HG03108 (cell line): ENCODE data around the gene TSPYL2.

Experiments used
- ATAC-seq: cut with Tn5 transposase; IDR thresholded peaks from one replicate; pipeline ENCODE4 v1.9.1; 2021; ENCODE audit warnings: moderate library complexity; ENCODE audit not compliant: unreplicated experiment

TSPYL2 gene

DNA sequence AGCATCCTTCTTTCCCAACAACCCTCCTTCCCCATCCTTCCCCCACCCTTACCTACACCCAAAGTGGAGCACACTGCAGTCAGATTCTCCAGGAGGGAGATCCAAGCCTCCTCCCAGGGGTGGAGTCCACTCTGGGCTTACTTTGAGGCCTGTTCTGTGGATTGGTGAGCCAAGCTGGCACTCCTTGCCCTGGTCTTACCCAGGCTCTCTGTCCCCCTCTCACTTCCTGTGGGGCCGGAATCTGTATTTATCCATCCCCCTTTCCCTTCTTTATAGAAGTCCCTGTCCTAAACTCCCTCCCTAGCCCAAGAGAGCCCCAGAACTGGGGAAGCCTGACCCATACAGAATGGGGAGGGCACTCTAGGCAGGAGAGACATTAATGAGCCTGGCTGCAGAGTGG lies 3.2 kb upstream of the TSPYL2 start:
- no peak for ATAC-seq

DNA sequence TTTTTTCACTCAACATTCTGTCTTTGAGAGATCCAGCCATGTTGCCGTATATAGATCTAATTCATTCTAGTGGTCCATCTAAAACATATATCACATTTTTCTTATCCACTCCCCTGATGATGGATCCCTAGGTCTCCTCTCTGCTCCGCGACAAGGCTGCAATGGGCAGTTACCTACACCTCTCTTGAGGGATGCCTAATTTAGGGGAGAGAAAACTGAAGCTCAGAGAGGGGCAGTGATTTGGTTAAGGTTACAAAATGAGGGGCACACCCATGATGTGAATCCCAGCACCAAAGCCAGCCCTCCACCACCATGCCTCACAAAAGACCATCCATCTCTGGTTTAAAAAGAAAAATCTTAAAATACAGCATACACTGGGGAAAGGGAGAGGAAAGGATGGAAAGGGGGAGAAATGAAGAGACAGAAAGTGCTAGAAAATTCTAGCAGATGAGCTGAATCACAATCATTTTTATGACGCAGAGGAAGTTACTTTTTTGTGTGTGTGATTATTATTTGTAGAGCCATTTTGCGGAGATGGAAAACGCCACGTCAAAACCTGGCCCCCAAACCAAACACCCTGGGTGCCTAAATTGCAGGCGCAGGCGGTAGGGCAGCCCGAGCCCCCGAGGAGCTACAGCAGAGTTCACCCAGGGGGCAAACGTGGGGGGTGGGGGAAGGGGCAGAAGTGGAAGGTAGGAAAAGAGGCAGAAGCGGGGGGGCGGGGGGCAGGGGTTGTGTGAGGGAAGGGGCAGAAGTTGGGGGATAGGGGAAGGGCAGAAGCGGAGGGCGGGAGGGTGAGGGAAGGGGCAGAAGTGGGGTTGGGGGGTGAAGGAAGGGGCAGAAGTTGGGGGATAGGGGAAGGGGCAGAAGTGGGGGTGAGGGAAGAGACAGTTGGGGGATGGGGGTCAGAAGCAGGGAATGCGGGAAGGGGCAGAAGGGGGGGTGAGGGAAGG lies 1.3 kb upstream of the TSPYL2 start:
- ATAC-seq: no peak

DNA sequence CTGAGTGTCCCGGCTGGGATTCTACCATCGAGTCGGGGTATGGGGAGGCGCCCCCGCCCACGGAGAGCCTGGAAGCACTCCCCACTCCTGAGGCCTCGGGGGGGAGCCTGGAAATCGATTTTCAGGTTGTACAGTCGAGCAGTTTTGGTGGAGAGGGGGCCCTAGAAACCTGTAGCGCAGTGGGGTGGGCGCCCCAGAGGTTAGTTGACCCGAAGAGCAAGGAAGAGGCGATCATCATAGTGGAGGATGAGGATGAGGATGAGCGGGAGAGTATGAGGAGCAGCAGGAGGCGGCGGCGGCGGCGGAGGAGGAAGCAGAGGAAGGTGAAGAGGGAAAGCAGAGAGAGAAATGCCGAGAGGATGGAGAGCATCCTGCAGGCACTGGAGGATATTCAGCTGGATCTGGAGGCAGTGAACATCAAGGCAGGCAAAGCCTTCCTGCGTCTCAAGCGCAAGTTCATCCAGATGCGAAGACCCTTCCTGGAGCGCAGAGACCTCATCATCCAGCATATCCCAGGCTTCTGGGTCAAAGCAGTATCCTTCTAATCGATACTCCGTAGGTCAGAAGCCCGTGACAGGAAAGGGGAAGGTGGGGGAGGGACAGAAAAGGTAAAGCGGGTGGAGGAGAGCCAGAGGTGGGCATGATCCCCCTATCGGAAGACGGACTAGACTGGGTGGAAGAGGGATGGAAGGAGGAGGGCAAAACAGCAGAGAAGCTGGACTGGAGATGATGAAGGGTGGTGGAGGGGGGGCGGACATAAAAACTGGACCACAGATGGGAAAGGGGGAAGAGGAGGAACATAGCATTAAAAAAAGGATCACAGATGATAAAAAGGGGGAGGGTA lies 828 bp downstream of the TSPYL2 start:
- ATAC-seq: no peak

DNA sequence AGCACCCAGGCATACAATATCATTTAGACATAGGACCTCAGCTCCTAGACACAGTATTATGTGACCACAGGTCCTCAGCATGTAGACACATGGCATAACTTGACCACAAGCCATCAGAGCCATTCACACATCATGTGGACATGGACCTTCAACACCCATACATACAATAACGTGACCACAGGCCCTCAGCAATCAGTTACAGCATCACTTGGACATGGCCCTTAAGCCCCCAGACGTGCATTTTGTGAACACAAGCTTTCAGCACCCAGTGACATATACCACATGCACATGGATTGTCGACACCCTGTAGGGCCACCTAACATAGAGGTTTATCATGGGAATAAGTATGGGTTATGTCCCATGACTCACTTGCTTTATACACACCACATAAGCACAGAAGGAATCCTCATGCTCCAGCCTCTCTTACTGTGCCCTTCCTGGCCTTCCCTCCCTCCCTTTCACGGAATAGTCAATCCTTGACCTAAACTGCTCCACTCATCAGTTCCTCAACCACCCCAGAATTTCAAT lies 1.9 kb downstream of the TSPYL2 start:
- ATAC-seq: no peak

DNA sequence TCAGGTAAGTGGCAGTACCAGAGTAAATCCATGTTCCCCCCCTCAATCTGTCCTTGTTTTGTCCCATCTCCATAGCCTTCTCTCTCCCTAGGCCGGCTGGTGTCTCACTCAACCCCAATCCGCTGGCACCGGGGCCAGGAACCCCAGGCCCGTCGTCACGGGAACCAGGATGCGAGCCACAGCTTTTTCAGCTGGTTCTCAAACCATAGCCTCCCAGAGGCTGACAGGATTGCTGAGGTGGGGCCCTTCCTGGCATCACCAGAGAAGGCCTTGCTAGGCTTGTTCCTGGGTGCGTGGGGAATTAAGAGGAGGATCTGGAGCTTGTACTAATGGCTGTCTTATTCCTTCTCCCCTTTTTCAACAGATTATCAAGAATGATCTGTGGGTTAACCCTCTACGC lies 2.7 kb downstream of the TSPYL2 start:
- no peak for ATAC-seq

DNA sequence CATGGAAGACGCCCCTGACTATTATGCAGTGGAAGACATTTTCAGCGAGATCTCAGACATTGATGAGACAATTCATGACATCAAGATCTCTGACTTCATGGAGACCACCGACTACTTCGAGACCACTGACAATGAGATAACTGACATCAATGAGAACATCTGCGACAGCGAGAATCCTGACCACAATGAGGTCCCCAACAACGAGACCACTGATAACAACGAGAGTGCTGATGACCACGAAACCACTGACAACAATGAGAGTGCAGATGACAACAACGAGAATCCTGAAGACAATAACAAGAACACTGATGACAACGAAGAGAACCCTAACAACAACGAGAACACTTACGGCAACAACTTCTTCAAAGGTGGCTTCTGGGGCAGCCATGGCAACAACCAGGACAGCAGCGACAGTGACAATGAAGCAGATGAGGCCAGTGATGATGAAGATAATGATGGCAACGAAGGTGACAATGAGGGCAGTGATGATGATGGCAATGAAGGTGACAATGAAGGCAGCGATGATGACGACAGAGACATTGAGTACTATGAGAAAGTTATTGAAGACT lies 3.6 kb downstream of the TSPYL2 start:
- ATAC-seq: no peak

DNA sequence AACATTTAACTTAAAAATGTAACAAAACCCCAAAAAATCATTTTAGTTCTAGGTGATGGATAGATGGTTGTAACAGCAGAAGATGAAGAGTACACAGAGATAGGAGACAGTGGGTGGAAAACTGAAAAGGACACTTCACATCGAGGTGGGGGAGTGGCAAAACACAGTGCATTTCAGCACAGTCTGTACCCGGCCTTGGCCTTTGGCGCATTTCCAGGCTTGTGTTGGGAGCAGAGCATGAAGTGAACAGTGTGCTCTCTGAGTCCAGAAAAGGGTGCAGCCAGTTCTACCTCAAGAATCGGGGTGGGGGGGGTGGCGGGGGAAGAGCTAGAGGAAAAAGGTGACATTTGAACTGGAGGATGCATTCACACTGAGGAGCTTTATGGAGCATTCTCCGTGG lies 4.3 kb downstream of the TSPYL2 start:
- no peak for ATAC-seq

DNA sequence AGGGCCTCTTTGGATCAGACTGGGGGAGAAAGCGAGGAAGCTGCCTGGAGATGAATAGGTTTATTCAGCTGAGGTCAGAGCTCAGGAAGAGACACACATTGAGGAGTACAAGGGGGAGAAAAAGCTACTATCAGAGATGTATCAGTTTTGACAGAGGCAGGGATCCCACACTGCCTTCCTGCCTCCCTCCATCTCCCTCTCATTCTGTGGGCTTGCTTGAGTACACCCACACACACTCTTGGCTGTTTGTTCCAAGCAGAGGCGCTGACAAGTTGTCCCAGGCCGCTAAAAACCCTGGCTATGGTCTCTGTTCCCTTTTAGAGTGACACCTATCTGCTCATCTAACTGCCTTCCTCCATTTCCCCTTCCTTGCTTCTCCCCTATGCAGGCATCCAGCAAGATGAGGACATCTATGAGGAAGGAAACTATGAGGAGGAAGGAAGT lies 5.2 kb downstream of the TSPYL2 start:
- no peak for ATAC-seq

DNA sequence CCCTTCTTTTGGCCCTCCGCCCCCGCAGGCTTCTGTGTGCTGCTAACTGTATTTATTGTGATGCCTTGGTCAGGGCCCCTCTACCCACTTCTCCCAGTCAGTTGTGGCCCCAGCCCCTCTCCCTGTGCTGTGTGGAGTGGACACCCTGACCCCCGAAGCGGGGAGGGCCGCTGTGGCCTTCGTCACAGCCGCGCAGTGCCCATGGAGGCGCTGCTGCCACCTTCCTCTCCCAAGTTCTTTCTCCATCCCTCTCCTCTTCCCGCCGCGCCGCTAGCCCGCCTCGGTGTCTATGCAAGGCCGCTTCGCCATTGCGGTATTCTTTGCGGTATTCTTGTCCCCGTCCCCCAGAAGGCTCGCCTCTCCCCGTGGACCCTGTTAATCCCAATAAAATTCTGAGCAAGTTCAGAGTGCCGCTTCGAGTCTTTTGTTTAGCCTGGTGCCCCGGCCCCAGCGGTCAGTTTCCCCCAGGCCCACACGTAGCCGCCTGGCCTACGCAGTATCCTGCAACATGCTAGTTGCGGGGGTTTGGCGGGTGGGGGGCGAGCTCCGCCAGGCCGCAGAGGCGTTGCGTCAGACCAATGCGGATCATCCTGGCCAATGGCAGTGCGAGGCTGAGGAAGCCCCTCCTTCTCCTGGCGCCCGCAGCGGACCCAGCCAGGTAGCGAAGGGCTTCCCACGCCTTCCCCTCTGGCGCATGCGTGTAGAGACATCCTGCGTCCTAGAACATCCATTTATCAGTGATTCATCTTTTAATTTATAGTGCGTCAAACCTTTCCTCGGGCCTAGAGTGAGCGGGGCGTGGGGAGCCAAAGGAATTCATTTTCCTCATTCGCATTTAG lies 6.2 kb downstream of the TSPYL2 start:
- ATAC-seq: peak; percentile 42

DNA sequence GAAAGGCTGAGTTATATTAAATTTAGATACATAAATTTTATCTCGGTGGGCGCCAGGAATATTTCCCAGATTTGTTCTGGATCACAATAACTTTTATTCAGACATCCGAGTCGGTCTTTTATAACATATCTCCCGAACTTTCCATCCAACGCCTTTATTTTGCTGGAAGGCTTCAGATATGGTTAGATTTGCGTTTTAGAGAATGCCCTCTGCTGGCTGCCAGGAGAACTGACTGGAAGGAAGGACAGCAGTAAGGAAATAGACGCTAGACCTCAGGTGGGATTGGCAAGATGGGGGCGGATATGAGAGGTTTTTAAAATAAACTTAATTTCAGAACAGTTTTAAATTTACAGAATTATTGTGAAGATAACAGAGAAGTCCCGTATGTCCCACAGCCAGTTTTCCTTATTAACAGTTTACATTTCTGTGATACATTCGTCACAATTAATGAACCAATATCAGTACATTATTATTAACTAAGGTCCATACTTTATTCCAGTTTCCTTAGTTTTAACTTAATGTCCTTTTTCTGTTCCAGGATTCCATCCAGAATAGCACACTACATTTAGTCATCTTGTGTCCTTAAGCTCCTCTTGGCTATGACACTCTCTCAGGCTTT lies 7.2 kb downstream of the TSPYL2 start:
- ATAC-seq: no peak

DNA sequence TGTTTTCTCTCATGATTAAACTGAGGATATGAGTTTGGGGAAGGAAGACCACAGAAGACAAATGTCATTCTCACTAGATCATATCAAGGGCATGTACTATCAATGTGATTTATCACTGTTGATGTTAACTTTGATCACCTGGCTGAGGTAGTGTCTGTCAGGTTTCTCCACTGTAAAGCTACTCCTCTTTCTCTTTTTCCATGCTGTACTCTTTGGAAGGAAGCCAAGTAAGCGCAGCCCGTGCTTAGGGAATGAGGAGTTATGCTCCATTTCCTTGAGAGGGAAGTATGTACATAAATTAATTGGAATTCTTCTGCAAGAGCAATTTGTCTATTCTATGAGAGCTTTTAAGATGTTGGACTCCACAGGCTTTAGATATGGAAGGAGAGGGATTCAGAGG lies 7.8 kb downstream of the TSPYL2 start:
- ATAC-seq: no peak

DNA sequence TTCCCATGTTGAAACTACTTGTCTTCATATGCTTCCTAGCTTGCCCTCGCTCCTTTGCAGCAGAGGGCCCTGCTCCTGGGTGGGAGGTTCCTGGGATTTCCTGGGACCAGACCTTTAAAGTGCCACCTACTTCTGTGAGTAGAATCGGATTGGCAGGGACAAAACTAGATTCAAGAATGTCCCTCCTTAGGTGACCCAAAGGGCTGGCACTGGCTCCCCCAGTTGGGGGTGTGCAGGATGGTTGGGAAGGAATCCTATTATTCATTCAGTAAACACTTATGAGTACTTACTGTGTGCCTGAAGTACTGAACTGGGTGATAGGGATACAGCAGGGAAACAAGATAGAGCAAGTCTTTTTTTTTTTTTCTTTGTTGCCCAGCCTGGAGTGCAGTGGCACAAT lies 9.2 kb downstream of the TSPYL2 start:
- ATAC-seq: no peak

DNA sequence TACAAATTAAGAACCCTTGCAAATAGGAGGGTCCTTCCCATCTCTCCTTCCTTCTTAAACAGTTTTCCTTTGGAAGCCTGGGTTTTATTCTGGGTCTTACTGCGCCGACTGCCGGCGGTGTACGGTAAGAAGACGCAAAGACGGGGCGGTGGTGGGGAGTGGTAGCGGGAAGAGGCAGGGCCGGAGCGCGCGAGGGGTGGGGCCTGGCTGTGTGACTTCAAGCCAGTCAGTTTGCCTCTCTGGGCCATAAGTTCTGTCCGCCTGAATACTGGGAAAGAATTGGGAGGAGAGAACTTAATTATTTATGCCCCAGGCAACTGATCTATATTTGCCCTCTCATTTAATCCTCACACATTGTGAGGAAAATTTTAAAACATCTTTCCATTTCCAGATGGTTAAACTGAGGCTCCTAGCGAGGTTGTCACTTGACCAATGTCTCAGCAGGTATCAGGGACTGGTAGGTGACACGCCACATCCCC lies 11.0 kb downstream of the TSPYL2 start:
- no peak for ATAC-seq

DNA sequence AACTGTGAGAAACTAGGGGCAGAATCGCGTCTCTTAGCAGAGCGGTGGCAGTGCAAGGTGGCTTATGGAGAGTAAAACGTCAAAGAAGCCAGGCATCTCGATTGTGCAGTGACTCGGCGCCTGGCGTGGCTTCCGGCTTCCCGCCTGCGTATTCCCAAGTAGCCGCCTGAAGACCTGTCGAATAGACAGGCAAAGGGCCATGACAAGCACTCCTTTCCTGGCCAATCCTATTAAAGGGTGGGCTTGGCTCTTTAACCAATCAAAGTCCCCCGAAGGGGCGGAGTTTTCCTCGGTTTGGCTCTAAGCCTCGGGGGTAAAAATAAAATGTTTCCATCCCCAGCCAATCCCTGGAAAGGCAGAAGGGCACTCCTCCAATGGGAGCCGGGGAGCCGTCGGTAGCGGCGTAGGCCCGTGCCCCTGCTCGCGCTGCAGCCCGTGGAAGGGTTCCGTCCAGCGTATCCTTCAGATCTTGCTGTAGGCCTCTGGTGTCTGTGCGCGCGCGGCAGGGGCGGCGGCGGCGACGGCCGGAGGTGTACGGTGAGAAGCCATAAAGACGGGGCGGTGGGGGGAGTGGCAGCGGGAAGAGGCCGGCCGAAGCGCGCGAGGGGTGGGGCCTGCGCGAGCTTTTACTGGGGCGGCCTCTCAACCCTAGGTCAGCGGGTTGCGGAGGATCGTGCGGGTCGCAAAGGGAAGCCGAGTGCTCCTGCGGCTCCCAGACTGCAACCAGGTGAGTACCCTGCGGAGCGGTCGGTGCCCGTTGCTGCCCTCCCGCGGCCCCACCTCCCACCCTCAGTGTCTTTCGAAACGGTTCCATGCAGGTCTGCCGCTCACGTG lies 11.8 kb downstream of the TSPYL2 start, which contains the start of gene KANTR:
TSS of gene KANTR (plus strand) at position 395 of the 834 bp plus-strand sequence. CDS start 30,131 bp downstream, outside the sequence.
- ATAC-seq: peak; percentile 75

DNA sequence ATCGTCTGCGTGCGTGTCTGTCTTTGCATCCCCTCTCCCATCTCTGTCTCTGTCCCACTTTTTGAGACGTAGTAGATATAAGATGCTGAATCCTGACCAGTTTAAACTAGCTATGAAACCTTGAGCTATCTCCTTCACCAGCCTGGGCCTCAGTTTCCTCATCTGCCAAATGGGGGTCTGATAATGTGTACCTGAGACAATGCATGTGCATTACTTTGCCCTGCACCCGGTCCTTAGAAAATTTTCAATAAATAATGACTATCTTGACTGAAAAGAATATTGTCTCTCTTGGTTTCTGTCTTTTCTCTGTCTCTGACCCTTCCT lies 12.4 kb downstream of the TSPYL2 start:
- ATAC-seq: no peak

DNA sequence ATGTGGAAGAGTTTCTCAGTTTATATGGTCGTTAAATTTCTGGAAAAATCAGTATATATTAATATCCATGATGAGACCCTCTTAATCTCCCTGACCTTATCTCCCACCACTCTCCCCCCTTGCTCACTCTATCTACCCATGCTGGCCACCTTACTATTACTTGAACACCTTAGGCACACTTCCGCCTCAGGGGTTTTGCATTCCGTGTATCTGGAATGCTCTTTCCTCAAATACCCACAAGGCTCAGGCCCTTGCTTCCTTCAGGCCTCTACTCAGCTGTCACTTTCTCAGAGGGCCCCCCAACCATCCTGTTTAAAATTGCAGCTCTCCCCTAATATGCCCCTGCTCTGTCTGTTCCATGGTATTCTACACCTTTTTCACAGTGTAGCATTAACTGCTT lies 13.6 kb downstream of the TSPYL2 start:
- ATAC-seq: no peak

DNA sequence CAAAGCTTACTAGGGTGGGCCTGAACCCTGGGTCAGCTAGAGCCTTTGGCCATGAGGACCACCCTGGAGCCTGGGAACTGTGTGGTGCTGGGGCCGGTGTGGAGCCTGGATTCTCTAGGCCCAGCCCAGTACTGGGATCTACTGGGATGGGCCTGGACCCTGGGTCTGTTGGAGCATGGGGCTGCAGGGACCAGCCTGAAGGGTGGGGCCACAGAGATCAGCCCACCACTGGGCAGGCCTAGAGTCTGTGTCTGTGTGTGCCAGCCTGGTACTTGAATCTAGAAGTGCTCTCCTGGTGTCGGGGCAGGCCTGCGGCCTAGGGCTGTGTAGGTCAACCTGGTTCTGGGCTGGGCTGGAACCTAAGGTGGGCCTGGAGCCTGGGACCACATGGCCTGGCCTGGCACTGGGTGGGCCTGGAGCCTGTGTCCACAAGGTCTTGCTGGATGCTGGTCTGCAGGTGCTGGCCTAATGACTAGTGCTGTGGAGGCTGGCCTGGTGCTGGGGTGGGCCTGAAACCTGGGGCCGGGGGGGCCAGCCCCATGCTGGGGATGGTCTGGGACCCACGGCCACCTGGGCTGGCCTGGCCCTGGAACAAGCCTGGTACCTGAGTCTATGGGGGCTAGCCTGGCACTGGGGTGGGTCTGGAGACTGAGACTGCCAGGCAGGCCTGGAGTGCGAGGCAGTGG lies 32.8 kb downstream of the TSPYL2 start:
- ATAC-seq: no peak

DNA sequence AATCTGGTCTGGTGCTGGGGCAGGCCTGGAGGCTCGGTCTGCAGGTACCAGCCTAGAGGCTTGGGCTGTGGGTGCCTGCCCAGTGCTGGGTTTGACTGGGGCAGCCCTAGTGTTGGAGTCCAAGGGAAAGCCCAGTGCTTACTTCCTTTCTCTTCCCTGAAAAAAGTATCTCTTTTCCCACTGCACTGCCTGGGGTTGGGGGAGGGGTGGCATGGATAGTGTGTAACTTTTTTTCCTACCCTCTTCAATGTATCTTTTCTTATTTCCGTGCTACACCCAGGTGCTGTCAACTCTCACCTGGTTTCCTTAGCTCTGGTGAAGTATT lies 33.3 kb downstream of the TSPYL2 start:
- no peak for ATAC-seq

DNA sequence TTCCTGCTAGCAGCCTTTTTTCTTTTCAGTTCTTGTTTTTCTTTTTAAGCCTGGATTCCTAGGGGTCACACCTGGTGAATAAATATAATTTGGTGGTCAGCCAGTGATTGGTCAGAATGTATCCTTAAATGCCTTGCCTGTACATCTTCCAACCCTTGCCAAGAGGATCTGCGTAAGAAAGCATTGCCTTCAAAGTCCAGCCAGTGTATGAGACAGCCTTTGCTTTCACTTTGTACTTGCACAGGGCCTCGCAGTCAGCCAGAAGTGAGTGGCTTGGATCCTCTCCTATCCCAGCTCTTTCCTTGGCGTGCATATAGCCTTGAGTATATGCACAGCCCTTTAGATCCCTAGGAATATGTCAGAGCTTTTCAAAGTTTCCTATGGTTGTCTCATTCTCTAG lies 33.9 kb downstream of the TSPYL2 start:
- ATAC-seq: no peak
